HPDE6-E6E7 (cell line): ENCODE measurements around the gene CPLX3.

Experiments
- DNase-seq: peaks from one replicate; pipeline ENCODE4 v3.0.0; 2011; ENCODE audit warnings: missing footprints; ENCODE audit errors: extremely low spot score

Gene CPLX3

GRCh38 chr15:74802862-74803447 lies 23.5 kb upstream of the CPLX3 start:
- no peak for DNase-seq

GRCh38 chr15:74804935-74805334 lies 21.5 kb upstream of the CPLX3 start:
- no peak for DNase-seq

- DNase-seq = no peak
These were observed 19.1 kb upstream of the CPLX3 start for GRCh38 chr15:74807282-74807681.

- no peak for DNase-seq
These were observed 18.2 kb upstream of the CPLX3 start for GRCh38 chr15:74808078-74808839.

GRCh38 chr15:74808840-74809229 lies 17.6 kb upstream of the CPLX3 start:
- DNase-seq = no peak

- no peak for DNase-seq
These were observed 17.2 kb upstream of the CPLX3 start for GRCh38 chr15:74809242-74809641.

GRCh38 chr15:74809956-74810355 lies 16.5 kb upstream of the CPLX3 start:
- no peak for DNase-seq

GRCh38 chr15:74812533-74812932 lies 13.9 kb upstream of the CPLX3 start, which contains the start of gene LMAN1L:
LMAN1L (plus strand) TSS chr15:74812835; CDS start chr15:74812855, 20 bp downstream.
- no peak for DNase-seq

- no peak for DNase-seq
These were observed 11.1 kb upstream of the CPLX3 start for GRCh38 chr15:74815121-74815934.

GRCh38 chr15:74815961-74816360 lies 10.5 kb upstream of the CPLX3 start:
- DNase-seq = no peak

- DNase-seq = no peak
These were observed 9.6 kb upstream of the CPLX3 start for GRCh38 chr15:74816624-74817369.

GRCh38 chr15:74817370-74817737 lies 9.1 kb upstream of the CPLX3 start:
- peak; percentile 93 for DNase-seq

- DNase-seq = no peak
These were observed 6.4 kb upstream of the CPLX3 start for GRCh38 chr15:74820056-74820455.

- DNase-seq = no peak
These were observed 5.2 kb upstream of the CPLX3 start for GRCh38 chr15:74821091-74821789.

- no peak for DNase-seq
These were observed 4.7 kb upstream of the CPLX3 start for GRCh38 chr15:74821790-74822158.

- DNase-seq = no peak
These were observed 4.2 kb upstream of the CPLX3 start for GRCh38 chr15:74822233-74822632.

- DNase-seq = no peak
These were observed 3.1 kb upstream of the CPLX3 start for GRCh38 chr15:74823324-74823723.

GRCh38 chr15:74824976-74825375 lies 1.5 kb upstream of the CPLX3 start:
- DNase-seq = no peak

GRCh38 chr15:74825866-74826265 lies 561 bp upstream of the CPLX3 start:
- DNase-seq = no peak

- DNase-seq = no peak
These were observed 494 bp downstream of the CPLX3 start for GRCh38 chr15:74826921-74827320.

- DNase-seq = no peak
These were observed 1.2 kb downstream of the CPLX3 start for GRCh38 chr15:74827614-74828013.
